ENCODE measurements around the gene SLC2A9. TPM values are rescaled to one million over a fixed set of nuclear protein-coding genes. Genes with fewer than 3 reads are reported as not detected.

Gene SLC2A9
- total RNA-seq, 6 experiments from 2014 or later = 16.1 to 25.0 (median 19.8) TPM

- intact Hi-C loops (cut with DNase I) = no loop called here
- peak overlapping the region in 2 of 3 donors; percentile 53 to 58 for H3K4me3 ChIP-seq
Measured at GRCh38 chr4:10021653-10022023, 341 bp upstream of the SLC2A9 start.

GRCh38 chr4:10020106-10020505 lies 1.2 kb downstream of the SLC2A9 start:
- no peaks in the 10 kb centered on the region for H3K9me3 ChIP-seq
- DNase-seq (no peak), ATAC-seq (no peak)
- peak overlapping the region in 2 of 3 donors; percentile 53 to 58 for H3K4me3 ChIP-seq
- no peak for TF ChIP-seq CTCF (IDR thresholded peaks at IDR 0.05)
- no peak for TF ChIP-seq POLR2A (IDR thresholded peaks at IDR 0.05)
- H3K4me1 ChIP-seq = peaks cover 2 to 55% (median 18%) of the 10 kb centered on the region in 4 donors
- no peaks in the 10 kb centered on the region for H3K27me3 ChIP-seq
- intact Hi-C loops (cut with DNase I) = no loop called here
- no peaks in the 10 kb centered on the region for H3K36me3 ChIP-seq
- H3K27ac ChIP-seq = peak overlapping the region in 2 of 3 donors; percentile 80 to 83
- 50% methylated on average over 1 of the region's 6 CpGs for WGBS (ENCODE audit: insufficient coverage, low coverage, low lambda C conversion rate, missing lambda C conversion rate)

More at GRCh38 chr4:10021653-10022023, 341 bp upstream of the SLC2A9 start:
- no peaks in the 10 kb centered on the region for H3K9me3 ChIP-seq
- peaks cover 1 to 62% (median 18%) of the 10 kb centered on the region in 4 donors for H3K4me1 ChIP-seq
- TF ChIP-seq POLR2A (IDR thresholded peaks at IDR 0.05) = no peak
- TF ChIP-seq CTCF (IDR thresholded peaks at IDR 0.05) = no peak
- H3K27me3 ChIP-seq = no peaks in the 10 kb centered on the region
- WGBS (ENCODE audit: insufficient coverage, low coverage, low lambda C conversion rate, missing lambda C conversion rate) = 41% methylated on average over 5 of the region's 5 CpGs
- DNase-seq (no peak), ATAC-seq (no peak)
- peak overlapping the region; percentile 80 to 86 (median 83) for H3K27ac ChIP-seq
- H3K36me3 ChIP-seq = no peaks in the 10 kb centered on the region

GRCh38 chr4:10019521-10020051 lies 1.7 kb downstream of the SLC2A9 start:
- Histone ChIP-seq H3K4me1 (peaks cover 2 to 55% (median 18%) of the 10 kb centered on the region in 4 donors), H3K27ac (peak overlapping the region; percentile 80 to 86 (median 83)), H3K9me3 (no peaks in the 10 kb centered on the region), H3K36me3 (no peaks in the 10 kb centered on the region), H3K4me3 (peak overlapping the region in 1 of 3 donors; percentile 29), H3K27me3 (no peaks in the 10 kb centered on the region)
- intact Hi-C loops (cut with DNase I) = loop anchor here (5.0 to 10.0 kb wide), 2 partner anchors 252 to 255 kb away; no protein-coding TSS in a partner anchor
- WGBS (ENCODE audit: insufficient coverage, low coverage, low lambda C conversion rate, missing lambda C conversion rate) = 43% methylated on average over 1 of the region's 9 CpGs
- ATAC-seq = peak; percentile 49 to 74 (median 70)
- TF ChIP-seq CTCF (IDR thresholded peaks at IDR 0.05) (peak in 3 of 4 donors; percentile 14 to 30 (median 16)), POLR2A (IDR thresholded peaks at IDR 0.05) (no peak)
- DNase-seq = peak; percentile 78 to 96 (median 95)

- DNase-seq = peak; percentile 91 to 95 (median 94)
- no peaks in the 10 kb centered on the region for H3K9me3 ChIP-seq
- WGBS (ENCODE audit: insufficient coverage, low coverage, low lambda C conversion rate, missing lambda C conversion rate) = 47% methylated on average over 21 of the region's 52 CpGs
- ATAC-seq = peak; percentile 53 to 74 (median 61)
- intact Hi-C loops (cut with DNase I) = loop anchor here (5.0 to 10.0 kb wide), 2 partner anchors 252 to 254 kb away; no protein-coding TSS in a partner anchor
- H3K4me1 ChIP-seq = peaks cover 2 to 55% (median 18%) of the 10 kb centered on the region in 4 donors
- peak; percentile 69 to 79 (median 73) for TF ChIP-seq CTCF (IDR thresholded peaks at IDR 0.05)
- peak; percentile 47 for TF ChIP-seq POLR2A (IDR thresholded peaks at IDR 0.05)
- peak overlapping the region; percentile 0 to 29 (median 6) for H3K4me3 ChIP-seq
- H3K27ac ChIP-seq = peak overlapping the region; percentile 80 to 86 (median 83)
- no peaks in the 10 kb centered on the region for H3K27me3 ChIP-seq
- H3K36me3 ChIP-seq = no peaks in the 10 kb centered on the region
Measured at GRCh38 chr4:10018818-10019461, 2.4 kb downstream of the SLC2A9 start.
